ENCODE results near the gene DENND1B. TPM values are rescaled to one million over a fixed set of nuclear protein-coding genes. Genes with fewer than 3 reads are reported as not detected.

DENND1B gene
- total and polyA plus RNA-seq, 2 of the 8 experiments (the other 6 are each of a cell fraction or from before 2014, with no cell fraction given): 0.74 to 3.3 TPM

GRCh38 chr1:197469620-197470210 is 305.6 kb downstream of the DENND1B start:
- 61% methylated on average over 7 of the region's 7 CpGs; no CpG with 5 or more reads in 1 of the 2 experiments for WGBS, 2 experiments (ENCODE audit: extremely low coverage in 1 of 2, insufficient coverage in 1 of 2, insufficient read length in 1 of 2, insufficient replicate concordance in 2 of 2, low coverage in 1 of 2, low lambda C conversion rate in 2 of 2, missing lambda C conversion rate in 1 of 2)
- H2BK20ac ChIP-seq (ENCODE audit: low read length): no peak overlapping the region
- no peaks in the 10 kb centered on the region for H3K23me2 ChIP-seq (ENCODE audit: low read depth, low read length)
- H3K4me2 ChIP-seq (ENCODE audit: insufficient read depth in 1 of 2, low read depth in 2 of 2, low read length in 2 of 2): no peak overlapping the region
- no peaks in the 10 kb centered on the region for H3K79me2 ChIP-seq (ENCODE audit: control insufficient read depth in 1 of 2, insufficient read depth in 2 of 2, low read length in 2 of 2)
- peaks cover 0 to 12% (median 5%) of the 10 kb centered on the region in 4 experiments; a peak in 5 of 7 replicates for H3K4me1 ChIP-seq (replicated peaks in 1 of 4; ENCODE audit: control insufficient read depth in 3 of 4, insufficient read depth in 4 of 4, low read length in 3 of 4)
- no peak overlapping the region for H3K4me3 ChIP-seq (ENCODE audit: extremely low read depth in 1 of 4, insufficient read depth in 2 of 4, low read depth in 3 of 4, low read length in 4 of 4)
- TF ChIP-seq EP300 (IDR thresholded peaks at IDR 0.05; ENCODE audit: borderline replicate concordance in 1 of 2, low read depth in 2 of 2, low read length in 2 of 2): no peak
- no peak overlapping the region for H3K23ac ChIP-seq (ENCODE audit: insufficient read length)
- no peak overlapping the region for H2AK5ac ChIP-seq (ENCODE audit: low read depth, low read length)
- H3K9me3 ChIP-seq (ENCODE audit: insufficient read depth in 2 of 2, low read depth in 1 of 2, low read length in 1 of 2): no peaks in the 10 kb centered on the region
- H4K8ac ChIP-seq (ENCODE audit: extremely low read depth, insufficient read depth, low read length): no peak overlapping the region
- no peak for DNase-seq (ENCODE audit: low read depth in 1 of 2, low spot score in 2 of 2)
- ChIA-PET POLR2A (ENCODE audit: partially characterized antibody) (interaction anchor here (1.4 kb wide), 1 partner anchor 8 kb away, joined by 3 read pairs; no protein-coding TSS in a partner anchor), CTCF (ENCODE audit: partially characterized antibody) (interaction anchor here (0.5 to 3.1 kb wide), 12 partner anchors 9 to 753 kb away, joined by 3 to 10 read pairs (median 4); no protein-coding TSS in a partner anchor)
- no peak overlapping the region for H4K5ac ChIP-seq (ENCODE audit: insufficient read length, low read depth, low read length)
- no peaks in the 10 kb centered on the region for H3K27me3 ChIP-seq (replicated peaks in 1 of 4; ENCODE audit: control insufficient read depth in 3 of 4, extremely low read depth in 1 of 4, insufficient read depth in 3 of 4, low read length in 3 of 4)
- H3K79me1 ChIP-seq (ENCODE audit: low read depth, low read length): no peaks in the 10 kb centered on the region
- H3K27ac ChIP-seq (ENCODE audit: low read depth, low read length): no peak overlapping the region
- H3K4ac ChIP-seq (replicated peaks; ENCODE audit: insufficient read length, low read depth, low read length): no peak overlapping the region
- peak overlapping the region; percentile 59; the same call in 1 of the 2 replicates for H2AFZ ChIP-seq (ENCODE audit: low read length)
- no peak overlapping the region for H3K56ac ChIP-seq (replicated peaks; ENCODE audit: insufficient read length, low read depth, low read length)
- H3K18ac ChIP-seq (ENCODE audit: extremely low read depth, low read length): no peak overlapping the region
- no peak overlapping the region for H4K91ac ChIP-seq (replicated peaks; ENCODE audit: insufficient read length, low read length)
- H2BK5ac ChIP-seq (ENCODE audit: low read depth, low read length): no peak overlapping the region
- H2BK120ac ChIP-seq (replicated peaks; ENCODE audit: low read depth, low read length): no peak overlapping the region
- H2BK15ac ChIP-seq (ENCODE audit: low read length): no peak overlapping the region
- H3K9ac ChIP-seq (replicated peaks in 1 of 4; ENCODE audit: extremely low read depth in 1 of 4, low read depth in 3 of 4, low read length in 3 of 4): no peak overlapping the region
- H2BK12ac ChIP-seq (ENCODE audit: low read depth, low read length): no peak overlapping the region
- H3K36me3 ChIP-seq (ENCODE audit: control insufficient read depth in 2 of 4, insufficient read depth in 4 of 4, low read length in 3 of 4): no peaks in the 10 kb centered on the region
- H4K20me1 ChIP-seq (replicated peaks in 1 of 2; ENCODE audit: control insufficient read depth in 1 of 2, insufficient read depth in 2 of 2, low read length in 2 of 2): no peaks in the 10 kb centered on the region
- no peak overlapping the region for H3K14ac ChIP-seq (ENCODE audit: insufficient read length)
- FAIRE-seq: no peak

Measured in H1 (cell line).